HG03439 (cell line): ENCODE measurements around the gene GRAMD1C.
A peak's percentile ranks its signal among the peaks of the same experiment; 100 is the strongest.

Source experiments
- ATAC-seq: cut with Tn5 transposase; IDR thresholded peaks from one replicate; pipeline ENCODE4 v1.9.1; 2021; ENCODE audit warnings: mild to moderate bottlenecking, moderate library complexity; ENCODE audit not compliant: unreplicated experiment

GRAMD1C gene

GRCh38 chr3:113948015-113948917, 109.7 kb downstream of the GRAMD1C start:
- peak; percentile 57 for ATAC-seq

- no peak for ATAC-seq
Measured at GRCh38 chr3:113952921-113953320, 114.3 kb downstream of the GRAMD1C start.

- ATAC-seq: no peak
Measured at GRCh38 chr3:113953677-113954076, 115.1 kb downstream of the GRAMD1C start.

- ATAC-seq: no peak
Measured at GRCh38 chr3:113954091-113954685, 115.6 kb downstream of the GRAMD1C start.

GRCh38 chr3:113963879-113964278, 125.3 kb downstream of the GRAMD1C start:
- no peak for ATAC-seq

- no peak for ATAC-seq
Measured at GRCh38 chr3:113966172-113966571, 127.6 kb downstream of the GRAMD1C start.

- ATAC-seq: no peak
Measured at GRCh38 chr3:113968986-113969385, 130.4 kb downstream of the GRAMD1C start.

GRCh38 chr3:113977822-113978221, 139.2 kb downstream of the GRAMD1C start:
- ATAC-seq: no peak

- ATAC-seq: no peak
Measured at GRCh38 chr3:113979916-113980315, 141.3 kb downstream of the GRAMD1C start.

- ATAC-seq: no peak
Measured at GRCh38 chr3:113981803-113982202, 143.2 kb downstream of the GRAMD1C start.

- no peak for ATAC-seq
Measured at GRCh38 chr3:113983544-113983943, 145.0 kb downstream of the GRAMD1C start.

GRCh38 chr3:113985541-113985940, 147.0 kb downstream of the GRAMD1C start:
- peak; percentile 54 for ATAC-seq
